GM12878 (cell line): ENCODE measurements around the gene SASH1. TPM values are rescaled to one million over a fixed set of nuclear protein-coding genes. Genes with fewer than 3 reads are reported as not detected.
A peak's percentile ranks its signal among the peaks of the same experiment; 100 is the strongest.

Source experiments
- ATAC-seq: fragments of 200-7000 bp; cut with Tn5 transposase; 3 replicates; pipeline ENCODE4 v1.9.1; 2020; ENCODE audit warnings: mild to moderate bottlenecking, moderate library complexity
- BruUV-seq: library from RNA; stranded (reverse); fragments of 400-500 nt; replicated peaks from 2 replicates; lab custom pipeline; 2021; lab: Mats Ljungman, UMichigan
- CTCF ChIA-PET: fragments of 300-600 bp; sonication (Branson Sonifier 250); formaldehyde crosslinking; extraction: SDS; loops from one replicate; lab custom pipeline; 2021; ENCODE audit warnings: inconsistent platforms; lab: Yijun Ruan, JAX
- POLR2A ChIA-PET: fragments of 350-600 bp; formaldehyde crosslinking; extraction: SDS; loops from one replicate; lab custom pipeline; 2021; ENCODE audit warnings: inconsistent platforms; lab: Charles Lee
- RAD21 ChIA-PET: fragments of 300-600 bp; sonication (Branson Sonifier 250); formaldehyde crosslinking; loops from one replicate; lab custom pipeline; 2023; ENCODE audit warnings: antibody characterized with exemption; ENCODE audit not compliant: unreplicated experiment; lab: Charles Lee
- SMC1A ChIA-PET: fragments of 300-600 bp; sonication (Branson Sonifier 250); formaldehyde crosslinking; loops from one replicate; lab custom pipeline; 2023; ENCODE audit not compliant: unreplicated experiment, uncharacterized antibody; lab: Charles Lee
- DNase-seq: peaks from one replicate; pipeline ENCODE4 v3.0.0-alpha.2; 2011; ENCODE audit warnings: low read depth, low spot score
- FAIRE-seq: peaks from 3 replicates; lab custom pipeline; 2011; peaks lifted over from hg19 to GRCh38; lab: Jason Lieb, UNC
- H2AFZ ChIP-seq: 2 replicates; pipeline ENCODE4 v1.6.0; 2011; ENCODE audit warnings: low read depth, low read length, control low read depth; ENCODE audit not compliant: control insufficient read depth
- H3K27ac ChIP-seq: 2 replicates; pipeline ENCODE4 v1.5.1; 2011; ENCODE audit warnings: control low read depth; ENCODE audit not compliant: control insufficient read depth, insufficient read depth
- H3K27me3 ChIP-seq, 2 experiments: replicated peaks in 1 of 2; 2 replicates each; pipeline versions ENCODE4 v1.6.0 to v1.6.1; 2011; ENCODE audit warnings: low read length in 1 of 2; ENCODE audit not compliant: control insufficient read depth in 2 of 2, insufficient read depth in 2 of 2
- H3K36me3 ChIP-seq, 2 experiments: 2 replicates each; pipeline ENCODE4 v1.5.1; 2011; ENCODE audit warnings: low read length in 1 of 2; ENCODE audit not compliant: control insufficient read depth in 2 of 2, insufficient read depth in 2 of 2
- H3K4me1 ChIP-seq: 2 replicates; pipeline ENCODE4 v1.6.1; 2011; ENCODE audit warnings: mild to moderate bottlenecking, low read length, moderate library complexity, mixed read lengths; ENCODE audit not compliant: control insufficient read depth, insufficient read depth
- H3K4me2 ChIP-seq: 2 replicates; pipeline ENCODE4 v1.6.0; 2011; ENCODE audit warnings: control low read depth; ENCODE audit not compliant: control insufficient read depth, insufficient read depth
- H3K4me3 ChIP-seq: fragments of 200-600 bp; sonication (generic); 2 replicates; pipeline ENCODE4 v1.5.1; 2016
- H3K79me2 ChIP-seq: 2 replicates; pipeline ENCODE4 v1.6.0; 2011; ENCODE audit warnings: low read length; ENCODE audit not compliant: control insufficient read depth, insufficient read depth
- H3K9ac ChIP-seq: 2 replicates; pipeline ENCODE4 v1.8.0; 2011; ENCODE audit warnings: low read length, control low read depth, mixed read lengths; ENCODE audit not compliant: control insufficient read depth, insufficient read depth
- H3K9me3 ChIP-seq: replicated peaks from 3 replicates; pipeline ENCODE4 v1.5.1; 2011; ENCODE audit warnings: mild to moderate bottlenecking, low read length; ENCODE audit not compliant: control insufficient read depth, insufficient read depth
- H4K20me1 ChIP-seq: 2 replicates; pipeline ENCODE4 v1.6.0; 2011; ENCODE audit not compliant: control insufficient read depth, insufficient read depth
- BACH1 ChIP-seq: fragments of 450-650 bp; IDR thresholded peaks from 2 replicates; pipeline ENCODE4 v1.6.1; 2017; ENCODE audit warnings: mild to moderate bottlenecking, borderline replicate concordance
- BCLAF1 ChIP-seq: fragments of 450-650 bp; IDR thresholded peaks from 2 replicates; pipeline ENCODE4 v1.6.1; 2017; ENCODE audit warnings: antibody characterized with exemption, mild to moderate bottlenecking, moderate library complexity
- CBFB ChIP-seq: IDR thresholded peaks from 2 replicates; pipeline ENCODE4 v1.6.1; 2016; ENCODE audit warnings: antibody characterized with exemption, low read depth
- CREM ChIP-seq: IDR thresholded peaks from 2 replicates; pipeline ENCODE4 v1.6.1; 2014; ENCODE audit warnings: antibody characterized with exemption, low read depth
- IKZF2 ChIP-seq, 2 experiments: fragments of 450-650 bp; IDR thresholded peaks; 2 replicates each; pipeline ENCODE4 v1.6.1; 2017; ENCODE audit warnings: mild to moderate bottlenecking in 2 of 2, moderate library complexity in 2 of 2
- JUND ChIP-seq: IDR thresholded peaks from 2 replicates; pipeline ENCODE4 v1.6.1; 2012; ENCODE audit warnings: low read depth, mild to moderate bottlenecking, low read length, improper control_type of control experiment, moderate library complexity
- MAX ChIP-seq: IDR thresholded peaks from 2 replicates; pipeline ENCODE4 v1.6.1; 2012; ENCODE audit warnings: low read depth, low read length, improper control_type of control experiment
- PML ChIP-seq: IDR thresholded peaks from 2 replicates; pipeline ENCODE4 v1.6.1; 2012; ENCODE audit warnings: low read length, inconsistent platforms
- POLR2A ChIP-seq: IDR thresholded peaks from 2 replicates; pipeline ENCODE4 v1.6.1; 2011; ENCODE audit warnings: low read depth, mild to moderate bottlenecking, low read length
- POU2F2 ChIP-seq: IDR thresholded peaks from 3 replicates; pipeline ENCODE4 v1.6.1; 2011; ENCODE audit warnings: low read depth, mild to moderate bottlenecking, low read length, borderline replicate concordance
- RAD21 ChIP-seq: IDR thresholded peaks from 2 replicates; pipeline ENCODE4 v1.6.1; 2011; ENCODE audit warnings: mild to moderate bottlenecking, low read depth, low read length, moderate library complexity; ENCODE audit not compliant: insufficient read depth
- RFX5 ChIP-seq: IDR thresholded peaks from 2 replicates; pipeline ENCODE4 v1.6.1; 2011; ENCODE audit warnings: low read depth, low read length, improper control_type of control experiment
- SPI1 ChIP-seq: IDR thresholded peaks from 2 replicates; pipeline ENCODE4 v1.6.1; 2011; ENCODE audit warnings: low read depth, mild to moderate bottlenecking, low read length, moderate library complexity, borderline replicate concordance; ENCODE audit not compliant: insufficient read depth
- TARDBP ChIP-seq: IDR thresholded peaks from 2 replicates; pipeline ENCODE4 v1.6.1; 2016; ENCODE audit warnings: borderline replicate concordance
- ZNF207 ChIP-seq: fragments of 450-650 bp; IDR thresholded peaks from 2 replicates; pipeline ENCODE4 v1.6.1; 2014; ENCODE audit warnings: antibody characterized with exemption, mild to moderate bottlenecking, borderline replicate concordance
- WGBS: methylation state at CpG from one replicate; pipeline ENCODE4 v1.1.6; 2016; ENCODE audit warnings: low lambda C conversion rate; ENCODE audit not compliant: insufficient replicate concordance, insufficient coverage; ENCODE audit errors: missing lambda C conversion rate; 5-methylcytosine and 5-hydroxymethylcytosine counted together
- in situ Hi-C: fragments of 300-500 bp; cut with MboI; formaldehyde crosslinking; loops from 9 replicates; pipeline ENCODE4 v1.14.3; 2018; ENCODE audit warnings: mixed read lengths
- intact Hi-C: fragments of 100-400 bp; cut with micrococcal nuclease; formaldehyde crosslinking; loops from one replicate; pipeline ENCODE4 v1.14.2; 2022; ENCODE audit not compliant: unreplicated experiment
- polyA plus RNA-seq, 11 experiments: library from polyadenylated mRNA; depleted of rRNA in 4 of 11; unstranded in 6 of 11; stranded (reverse) in 5 of 11; fragments of >200 nt; fragmentation: Nextera tagmentation in 4 of 11; fragmentation: Illumina TruSeq in 1 of 11; extraction: Ambion mirVana in 4 of 11; extraction: Trizol in 1 of 11; gene quantifications; 1 replicate in 1 of 11; 2 replicates in 10 of 11; pipeline versions ENCODE4 v1.2.1 to v1.2.3, GENCODE V29; 2011 to 2016; ENCODE audit warnings: inconsistent platforms in 2 of 11, missing spikeins in 2 of 11, low read depth in 1 of 11
- total RNA-seq, 4 experiments: library from RNA; depleted of rRNA in 3 of 4; stranded (reverse); fragments of >200 nt in 3 of 4; fragmentation: Illumina TruSeq in 1 of 4; extraction: Trizol in 1 of 4; gene quantifications; 2 replicates each; pipeline versions ENCODE4 v1.2.1 to v1.2.3, GENCODE V29; 2013 to 2021

Gene SASH1
- total and polyA plus RNA-seq, 10 of the 15 experiments (the other 5 are each of a cell fraction or from before 2014, with no cell fraction given) = 0.01 to 0.73 (median 0.14) TPM; not detected in 4

GRCh38 chr6:148596891-148597455 is 254.3 kb downstream of the SASH1 start:
- Histone ChIP-seq H3K4me2 (no peak overlapping the region), H3K79me2 (no peaks in the 10 kb centered on the region), H3K9me3 (no peaks in the 10 kb centered on the region; the same call in 2 of the 3 replicates), H3K36me3 (no peaks in the 10 kb centered on the region), H3K4me3 (no peak overlapping the region), H4K20me1 (no peaks in the 10 kb centered on the region), H3K9ac (no peak overlapping the region), H2AFZ (no peak overlapping the region), H3K4me1 (no peaks in the 10 kb centered on the region), H3K27ac (no peak overlapping the region), H3K27me3 (no peaks in the 10 kb centered on the region)
- CTCF ChIA-PET = interaction anchor here (1.5 kb wide), 1 partner anchor 23 kb away, joined by 3 read pairs; no protein-coding TSS in a partner anchor
- POLR2A ChIA-PET = no interaction called here
- BruUV-seq = no TSS peak
- RAD21 ChIA-PET = no interaction called here
- ATAC-seq (no peak), DNase-seq (no peak), FAIRE-seq (peak; percentile 18)
- SMC1A ChIA-PET = interaction anchor here (1.3 kb wide), 1 partner anchor 24 kb away, joined by 3 read pairs; no protein-coding TSS in a partner anchor
- 0% methylated on average over 3 of the region's 3 CpGs for whole genome bisulfite sequencing
- in situ Hi-C loops (no loop called here), intact Hi-C loops (no loop called here)
- TF ChIP-seq PML = no peak
- TF ChIP-seq CREM = no peak
- no peak for TF ChIP-seq ZNF207
- no peak for TF ChIP-seq MAX

- ChIA-PET CTCF (interaction anchor here (1.3 to 1.5 kb wide), 2 partner anchors 21 to 39 kb away, joined by 3 read pairs; no protein-coding TSS in a partner anchor), POLR2A (no interaction called here), SMC1A (interaction anchor here (1.3 kb wide), 1 partner anchor 22 kb away, joined by 3 read pairs; no protein-coding TSS in a partner anchor), RAD21 (no interaction called here)
- no peaks in the 10 kb centered on the region; the same call in 2 of the 3 replicates for H3K9me3 ChIP-seq
- BruUV-seq = no TSS peak
- ATAC-seq = no peak
- H2AFZ ChIP-seq = no peak overlapping the region
- no peaks in the 10 kb centered on the region for H3K4me1 ChIP-seq
- no peaks in the 10 kb centered on the region for H3K79me2 ChIP-seq
- FAIRE-seq = no peak
- no peak overlapping the region for H3K27ac ChIP-seq
- no peak for DNase-seq
- intact Hi-C loops (no loop called here), in situ Hi-C loops (no loop called here)
- H3K9ac ChIP-seq = no peak overlapping the region
- no peaks in the 10 kb centered on the region for H3K36me3 ChIP-seq
- no peaks in the 10 kb centered on the region for H4K20me1 ChIP-seq
- no peaks in the 10 kb centered on the region; a peak in 1 of 4 replicates for H3K27me3 ChIP-seq
- WGBS = 0% methylated on average over 3 of the region's 3 CpGs
- H3K4me3 ChIP-seq = no peak overlapping the region
- H3K4me2 ChIP-seq = no peak overlapping the region
- TF ChIP-seq BCLAF1 (no peak), BACH1 (no peak), SPI1 (no peak), CREM (no peak), CBFB (no peak), TARDBP (no peak), POLR2A (no peak), PML (no peak), RAD21 (no peak), IKZF2 (IDR thresholded peaks at IDR 0.05) (no peak), RFX5 (no peak), POU2F2 (no peak), JUND (no peak)
Observed at GRCh38 chr6:148598724-148599123, 256.1 kb downstream of the SASH1 start.
